ENCODE results near the gene ST3GAL2. TPM values are rescaled to one million over a fixed set of nuclear protein-coding genes. Genes with fewer than 3 reads are reported as not detected.

ST3GAL2 gene
- total and polyA plus RNA-seq, 9 of the 15 experiments (the other 6 are each of a cell fraction or from before 2014, with no cell fraction given): 1.5 to 108 (median 34.3) TPM

DNA sequence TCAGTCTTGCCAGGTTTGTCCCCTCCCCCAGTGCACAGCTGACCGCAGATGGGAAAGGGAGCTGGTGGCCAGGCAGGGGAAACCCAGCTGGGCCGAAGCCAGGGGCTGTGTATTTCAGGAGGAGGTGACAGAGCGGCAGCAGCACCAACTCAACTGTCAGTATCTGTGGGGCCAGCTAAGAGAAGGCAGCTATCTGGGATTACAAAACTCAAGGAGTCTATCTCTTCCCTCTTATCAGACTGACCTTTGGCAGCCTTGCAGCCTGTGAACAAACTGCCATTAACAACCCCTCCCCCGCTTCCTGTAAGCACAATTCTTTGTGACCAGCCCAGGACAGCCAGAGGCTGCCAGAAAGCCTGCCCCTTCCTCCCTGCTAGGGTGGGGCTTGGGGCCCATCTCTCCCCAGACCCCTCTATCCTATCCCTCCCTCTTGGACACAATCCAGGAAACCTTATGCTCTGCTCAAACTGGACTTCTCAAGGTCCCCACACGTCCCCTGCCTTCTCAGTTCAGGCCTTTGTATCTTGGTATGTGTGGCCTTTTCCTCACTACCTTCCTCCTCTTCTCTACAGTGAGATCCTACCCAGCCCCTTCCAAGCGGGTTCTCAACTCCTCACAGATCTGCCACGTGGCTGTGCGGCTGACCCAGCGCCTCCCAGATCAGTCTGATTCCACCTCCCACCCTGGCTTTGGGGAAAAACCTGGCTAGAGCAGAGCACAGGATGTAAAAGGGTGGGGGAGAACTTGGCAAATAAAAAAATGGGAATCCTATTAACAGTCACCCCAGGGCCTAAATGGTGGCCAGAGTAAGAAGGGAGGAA, 10.5 kb downstream of the ST3GAL2 start (continued):
- TF ChIP-seq, protein P1, sequence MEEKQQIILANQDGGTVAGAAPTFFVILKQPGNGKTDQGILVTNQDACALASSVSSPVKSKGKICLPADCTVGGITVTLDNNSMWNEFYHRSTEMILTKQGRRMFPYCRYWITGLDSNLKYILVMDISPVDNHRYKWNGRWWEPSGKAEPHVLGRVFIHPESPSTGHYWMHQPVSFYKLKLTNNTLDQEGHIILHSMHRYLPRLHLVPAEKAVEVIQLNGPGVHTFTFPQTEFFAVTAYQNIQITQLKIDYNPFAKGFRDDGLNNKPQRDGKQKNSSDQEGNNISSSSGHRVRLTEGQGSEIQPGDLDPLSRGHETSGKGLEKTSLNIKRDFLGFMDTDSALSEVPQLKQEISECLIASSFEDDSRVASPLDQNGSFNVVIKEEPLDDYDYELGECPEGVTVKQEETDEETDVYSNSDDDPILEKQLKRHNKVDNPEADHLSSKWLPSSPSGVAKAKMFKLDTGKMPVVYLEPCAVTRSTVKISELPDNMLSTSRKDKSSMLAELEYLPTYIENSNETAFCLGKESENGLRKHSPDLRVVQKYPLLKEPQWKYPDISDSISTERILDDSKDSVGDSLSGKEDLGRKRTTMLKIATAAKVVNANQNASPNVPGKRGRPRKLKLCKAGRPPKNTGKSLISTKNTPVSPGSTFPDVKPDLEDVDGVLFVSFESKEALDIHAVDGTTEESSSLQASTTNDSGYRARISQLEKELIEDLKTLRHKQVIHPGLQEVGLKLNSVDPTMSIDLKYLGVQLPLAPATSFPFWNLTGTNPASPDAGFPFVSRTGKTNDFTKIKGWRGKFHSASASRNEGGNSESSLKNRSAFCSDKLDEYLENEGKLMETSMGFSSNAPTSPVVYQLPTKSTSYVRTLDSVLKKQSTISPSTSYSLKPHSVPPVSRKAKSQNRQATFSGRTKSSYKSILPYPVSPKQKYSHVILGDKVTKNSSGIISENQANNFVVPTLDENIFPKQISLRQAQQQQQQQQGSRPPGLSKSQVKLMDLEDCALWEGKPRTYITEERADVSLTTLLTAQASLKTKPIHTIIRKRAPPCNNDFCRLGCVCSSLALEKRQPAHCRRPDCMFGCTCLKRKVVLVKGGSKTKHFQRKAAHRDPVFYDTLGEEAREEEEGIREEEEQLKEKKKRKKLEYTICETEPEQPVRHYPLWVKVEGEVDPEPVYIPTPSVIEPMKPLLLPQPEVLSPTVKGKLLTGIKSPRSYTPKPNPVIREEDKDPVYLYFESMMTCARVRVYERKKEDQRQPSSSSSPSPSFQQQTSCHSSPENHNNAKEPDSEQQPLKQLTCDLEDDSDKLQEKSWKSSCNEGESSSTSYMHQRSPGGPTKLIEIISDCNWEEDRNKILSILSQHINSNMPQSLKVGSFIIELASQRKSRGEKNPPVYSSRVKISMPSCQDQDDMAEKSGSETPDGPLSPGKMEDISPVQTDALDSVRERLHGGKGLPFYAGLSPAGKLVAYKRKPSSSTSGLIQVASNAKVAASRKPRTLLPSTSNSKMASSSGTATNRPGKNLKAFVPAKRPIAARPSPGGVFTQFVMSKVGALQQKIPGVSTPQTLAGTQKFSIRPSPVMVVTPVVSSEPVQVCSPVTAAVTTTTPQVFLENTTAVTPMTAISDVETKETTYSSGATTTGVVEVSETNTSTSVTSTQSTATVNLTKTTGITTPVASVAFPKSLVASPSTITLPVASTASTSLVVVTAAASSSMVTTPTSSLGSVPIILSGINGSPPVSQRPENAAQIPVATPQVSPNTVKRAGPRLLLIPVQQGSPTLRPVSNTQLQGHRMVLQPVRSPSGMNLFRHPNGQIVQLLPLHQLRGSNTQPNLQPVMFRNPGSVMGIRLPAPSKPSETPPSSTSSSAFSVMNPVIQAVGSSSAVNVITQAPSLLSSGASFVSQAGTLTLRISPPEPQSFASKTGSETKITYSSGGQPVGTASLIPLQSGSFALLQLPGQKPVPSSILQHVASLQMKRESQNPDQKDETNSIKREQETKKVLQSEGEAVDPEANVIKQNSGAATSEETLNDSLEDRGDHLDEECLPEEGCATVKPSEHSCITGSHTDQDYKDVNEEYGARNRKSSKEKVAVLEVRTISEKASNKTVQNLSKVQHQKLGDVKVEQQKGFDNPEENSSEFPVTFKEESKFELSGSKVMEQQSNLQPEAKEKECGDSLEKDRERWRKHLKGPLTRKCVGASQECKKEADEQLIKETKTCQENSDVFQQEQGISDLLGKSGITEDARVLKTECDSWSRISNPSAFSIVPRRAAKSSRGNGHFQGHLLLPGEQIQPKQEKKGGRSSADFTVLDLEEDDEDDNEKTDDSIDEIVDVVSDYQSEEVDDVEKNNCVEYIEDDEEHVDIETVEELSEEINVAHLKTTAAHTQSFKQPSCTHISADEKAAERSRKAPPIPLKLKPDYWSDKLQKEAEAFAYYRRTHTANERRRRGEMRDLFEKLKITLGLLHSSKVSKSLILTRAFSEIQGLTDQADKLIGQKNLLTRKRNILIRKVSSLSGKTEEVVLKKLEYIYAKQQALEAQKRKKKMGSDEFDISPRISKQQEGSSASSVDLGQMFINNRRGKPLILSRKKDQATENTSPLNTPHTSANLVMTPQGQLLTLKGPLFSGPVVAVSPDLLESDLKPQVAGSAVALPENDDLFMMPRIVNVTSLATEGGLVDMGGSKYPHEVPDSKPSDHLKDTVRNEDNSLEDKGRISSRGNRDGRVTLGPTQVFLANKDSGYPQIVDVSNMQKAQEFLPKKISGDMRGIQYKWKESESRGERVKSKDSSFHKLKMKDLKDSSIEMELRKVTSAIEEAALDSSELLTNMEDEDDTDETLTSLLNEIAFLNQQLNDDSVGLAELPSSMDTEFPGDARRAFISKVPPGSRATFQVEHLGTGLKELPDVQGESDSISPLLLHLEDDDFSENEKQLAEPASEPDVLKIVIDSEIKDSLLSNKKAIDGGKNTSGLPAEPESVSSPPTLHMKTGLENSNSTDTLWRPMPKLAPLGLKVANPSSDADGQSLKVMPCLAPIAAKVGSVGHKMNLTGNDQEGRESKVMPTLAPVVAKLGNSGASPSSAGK (IDR thresholded peaks at IDR 0.05): no peak; the same call in 1 of the 2 replicates
- TF ChIP-seq, protein P2, sequence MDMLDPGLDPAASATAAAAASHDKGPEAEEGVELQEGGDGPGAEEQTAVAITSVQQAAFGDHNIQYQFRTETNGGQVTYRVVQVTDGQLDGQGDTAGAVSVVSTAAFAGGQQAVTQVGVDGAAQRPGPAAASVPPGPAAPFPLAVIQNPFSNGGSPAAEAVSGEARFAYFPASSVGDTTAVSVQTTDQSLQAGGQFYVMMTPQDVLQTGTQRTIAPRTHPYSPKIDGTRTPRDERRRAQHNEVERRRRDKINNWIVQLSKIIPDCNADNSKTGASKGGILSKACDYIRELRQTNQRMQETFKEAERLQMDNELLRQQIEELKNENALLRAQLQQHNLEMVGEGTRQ (CRISPR knock-in tag; IDR thresholded peaks at IDR 0.05): peak; percentile 54
- no peak for TF ChIP-seq CHD1 (IDR thresholded peaks at IDR 0.05; ENCODE audit: low read length)
- TF ChIP-seq, protein P3, sequence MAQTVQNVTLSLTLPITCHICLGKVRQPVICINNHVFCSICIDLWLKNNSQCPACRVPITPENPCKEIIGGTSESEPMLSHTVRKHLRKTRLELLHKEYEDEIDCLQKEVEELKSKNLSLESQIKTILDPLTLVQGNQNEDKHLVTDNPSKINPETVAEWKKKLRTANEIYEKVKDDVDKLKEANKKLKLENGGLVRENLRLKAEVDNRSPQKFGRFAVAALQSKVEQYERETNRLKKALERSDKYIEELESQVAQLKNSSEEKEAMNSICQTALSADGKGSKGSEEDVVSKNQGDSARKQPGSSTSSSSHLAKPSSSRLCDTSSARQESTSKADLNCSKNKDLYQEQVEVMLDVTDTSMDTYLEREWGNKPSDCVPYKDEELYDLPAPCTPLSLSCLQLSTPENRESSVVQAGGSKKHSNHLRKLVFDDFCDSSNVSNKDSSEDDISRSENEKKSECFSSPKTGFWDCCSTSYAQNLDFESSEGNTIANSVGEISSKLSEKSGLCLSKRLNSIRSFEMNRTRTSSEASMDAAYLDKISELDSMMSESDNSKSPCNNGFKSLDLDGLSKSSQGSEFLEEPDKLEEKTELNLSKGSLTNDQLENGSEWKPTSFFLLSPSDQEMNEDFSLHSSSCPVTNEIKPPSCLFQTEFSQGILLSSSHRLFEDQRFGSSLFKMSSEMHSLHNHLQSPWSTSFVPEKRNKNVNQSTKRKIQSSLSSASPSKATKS (CRISPR knock-in tag; IDR thresholded peaks at IDR 0.05): no peak
- no peak for TF ChIP-seq ZNF77 (CRISPR knock-in tag; IDR thresholded peaks at IDR 0.05)
- TF ChIP-seq YY1 (IDR thresholded peaks at IDR 0.05; ENCODE audit: borderline replicate concordance in 1 of 3, control insufficient read depth in 1 of 3, extremely low read depth in 1 of 3, insufficient read depth in 3 of 3, insufficient read length in 1 of 3, insufficient replicate concordance in 2 of 3, low read depth in 1 of 3, low read length in 2 of 3): peak in 2 of 3 experiments; percentile 46 to 67
- peak; percentile 39; the same call in 1 of the 2 replicates for TF ChIP-seq DDX20 (tag; IDR thresholded peaks at IDR 0.05; ENCODE audit: low read depth)
- TF ChIP-seq POLR2B (IDR thresholded peaks at IDR 0.05; ENCODE audit: low read depth, partially characterized antibody): peak; percentile 86
- TF ChIP-seq MAZ (CRISPR knock-in tag; conservative IDR thresholded peaks at IDR 0.05 in 1 of 2, IDR thresholded peaks at IDR 0.05 in 1 of 2): peak; percentile 71 to 97; a peak in 2 of 4 replicates
- no peak for TF ChIP-seq RFX7 (CRISPR knock-in tag; IDR thresholded peaks at IDR 0.05)
- TF ChIP-seq TBL1XR1 (IDR thresholded peaks at IDR 0.05; ENCODE audit: low read length in 2 of 2): peak; percentile 99 to 100

Data from K562 (cell line).